HG03097 (cell line): ENCODE measurements around the gene DOK4.

ENCODE experiments used
- ATAC-seq: cut with Tn5 transposase; IDR thresholded peaks from one replicate; pipeline ENCODE4 v1.9.1; 2021; ENCODE audit not compliant: unreplicated experiment, low FRiP score

The DOK4 gene

GRCh38 chr16:57485916-57486857 lies at the start of gene DOK4:
DOK4 (minus strand) TSS chr16:57486493; CDS start chr16:57479507, 6,986 bp downstream.
- ATAC-seq, result peak; percentile 87

DNA sequence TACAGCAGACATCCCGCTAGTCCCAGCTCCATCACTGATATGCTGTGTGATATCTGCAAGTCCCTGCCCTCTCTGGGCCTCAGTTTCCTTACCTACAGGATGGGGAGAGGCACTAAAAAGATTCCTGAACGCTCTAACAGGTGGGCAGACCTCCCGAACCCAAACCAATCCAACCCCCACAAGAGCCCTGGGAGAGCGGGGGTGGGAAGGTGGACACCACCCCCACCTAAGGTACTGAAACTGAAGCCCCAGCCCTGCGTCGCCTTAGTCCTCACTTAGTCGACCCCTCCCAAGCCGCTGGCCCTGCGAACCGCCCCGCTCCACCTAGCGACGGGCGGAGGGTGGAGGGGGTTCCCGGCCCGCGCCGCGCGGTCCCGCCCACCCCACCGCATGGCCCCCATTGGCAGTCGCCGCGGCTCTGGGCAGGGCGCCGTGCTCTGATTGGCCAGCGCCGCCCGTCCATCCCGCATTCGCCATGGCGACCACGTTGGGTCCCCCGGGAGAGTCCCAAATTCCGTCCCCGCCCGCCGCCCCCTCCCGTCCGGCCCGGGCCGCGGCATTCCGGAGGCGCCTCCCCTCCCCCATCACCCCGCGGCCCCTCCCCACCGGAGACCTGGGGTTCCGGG lies 49.5 kb upstream of the DOK4 start:
- ATAC-seq, result peak; percentile 47

DNA sequence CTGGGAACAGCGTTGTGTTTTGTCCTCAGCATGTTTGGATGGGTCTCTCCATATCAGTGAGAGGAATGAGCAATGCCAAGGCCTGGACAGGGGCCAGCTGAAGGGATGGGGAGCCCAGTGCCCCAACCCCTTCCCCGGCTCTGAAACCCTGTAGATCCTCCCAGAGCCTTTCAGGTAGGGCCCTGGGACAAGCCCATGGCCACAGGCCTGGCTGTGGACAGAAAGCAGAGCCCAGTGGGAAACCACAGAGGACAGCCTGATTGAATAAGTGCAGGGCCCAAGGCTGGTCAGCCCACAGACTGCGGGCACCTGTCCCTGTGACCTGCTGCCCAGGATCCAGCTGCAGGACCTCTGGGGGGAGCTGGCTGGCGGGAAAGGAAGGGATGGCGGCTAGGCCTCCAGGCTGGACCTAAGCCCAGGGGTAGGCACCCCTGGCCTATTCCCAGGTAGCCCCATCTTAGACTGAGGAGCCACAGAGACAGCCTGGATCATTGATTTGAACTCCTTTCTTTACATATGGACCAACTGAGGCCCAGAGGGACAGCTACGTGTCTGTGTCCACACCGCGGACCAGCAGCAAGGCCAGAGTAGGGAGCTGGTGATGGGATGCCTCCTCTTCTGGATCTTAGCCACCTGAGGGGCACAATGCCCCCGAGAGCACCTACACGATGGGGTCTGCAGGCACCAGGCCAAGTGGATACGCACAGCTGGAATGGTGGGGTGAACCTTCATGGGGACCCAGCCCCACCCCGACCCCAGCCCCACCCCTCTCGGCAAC lies 48.8 kb upstream of the DOK4 start:
- no peak for ATAC-seq

DNA sequence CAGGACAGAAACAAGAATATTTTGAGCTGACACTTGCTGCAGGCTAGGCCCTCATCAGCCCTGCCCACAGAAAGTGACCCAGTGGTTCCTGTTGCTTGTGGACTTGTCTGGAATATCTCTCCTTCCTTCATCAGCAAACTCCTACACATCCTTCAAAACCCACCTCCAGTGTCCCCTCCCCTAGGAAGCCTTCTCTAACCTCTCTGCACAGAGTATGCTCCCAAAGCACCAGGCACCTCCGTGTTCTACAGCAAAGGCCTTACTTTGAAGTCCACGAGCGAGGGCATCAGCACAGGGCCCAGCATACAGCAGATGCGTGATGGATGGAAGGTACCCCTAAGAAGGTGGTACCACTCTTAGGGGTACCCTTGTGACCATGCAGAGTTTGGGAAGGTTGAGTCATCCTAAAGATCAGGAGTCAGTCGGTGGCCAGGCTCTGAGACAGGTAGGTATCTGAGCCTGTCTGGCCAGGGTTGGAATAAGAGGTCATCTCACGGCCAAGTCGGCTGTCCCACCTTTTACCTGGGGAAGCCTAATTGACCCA lies 48.1 kb upstream of the DOK4 start:
- no peak for ATAC-seq

- ATAC-seq, result no peak
Measured at GRCh38 chr16:57533431-57534336, 47.4 kb upstream of the DOK4 start.

- no peak for ATAC-seq
Measured at GRCh38 chr16:57532266-57532625, 46.0 kb upstream of the DOK4 start.

DNA sequence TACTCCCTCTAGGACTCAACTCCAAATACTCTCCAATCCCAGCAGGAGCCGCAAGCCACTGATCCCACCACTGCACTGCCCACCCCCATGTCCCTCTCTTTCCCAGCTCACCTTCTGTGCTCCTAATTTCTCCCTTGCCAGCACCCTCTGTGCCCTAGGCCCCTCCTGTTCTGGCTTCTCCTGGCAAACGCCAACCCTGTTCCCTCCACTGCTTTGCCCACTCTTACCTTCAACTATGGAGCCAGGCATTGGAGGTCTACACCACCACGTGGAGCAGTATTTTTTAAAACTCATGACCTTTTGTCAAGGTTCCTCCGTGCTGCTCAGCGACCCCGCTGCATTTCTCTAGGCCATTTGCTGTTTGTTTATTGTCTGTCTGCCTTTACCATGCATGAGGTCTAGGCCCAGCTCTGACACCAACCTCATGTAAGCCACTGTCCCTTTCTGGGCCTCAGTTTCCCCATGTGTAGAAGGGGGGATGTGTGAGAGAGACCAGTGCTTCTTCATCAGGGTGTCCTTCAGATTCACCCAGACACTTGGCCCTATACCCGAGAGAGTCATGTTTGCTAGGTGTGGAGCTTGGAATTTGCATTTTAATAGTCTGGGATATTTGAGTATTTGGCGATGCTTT lies 45.5 kb upstream of the DOK4 start:
- no peak for ATAC-seq

DNA sequence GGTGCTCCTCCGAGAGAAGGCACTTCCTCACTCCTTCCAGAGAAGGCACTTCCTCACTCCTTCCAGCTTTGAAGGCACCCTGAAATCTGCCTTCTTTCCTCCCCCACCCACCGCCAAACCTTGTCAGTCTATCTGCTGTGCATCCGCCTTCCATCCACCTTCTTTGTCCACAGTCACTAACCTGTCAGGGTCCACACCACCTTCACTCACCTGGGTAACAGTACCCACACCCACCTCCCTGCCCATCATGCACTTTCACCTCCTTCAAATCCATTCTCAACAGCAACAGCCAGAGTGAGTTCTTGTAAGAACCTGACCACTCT lies 44.9 kb upstream of the DOK4 start:
- ATAC-seq, result no peak

DNA sequence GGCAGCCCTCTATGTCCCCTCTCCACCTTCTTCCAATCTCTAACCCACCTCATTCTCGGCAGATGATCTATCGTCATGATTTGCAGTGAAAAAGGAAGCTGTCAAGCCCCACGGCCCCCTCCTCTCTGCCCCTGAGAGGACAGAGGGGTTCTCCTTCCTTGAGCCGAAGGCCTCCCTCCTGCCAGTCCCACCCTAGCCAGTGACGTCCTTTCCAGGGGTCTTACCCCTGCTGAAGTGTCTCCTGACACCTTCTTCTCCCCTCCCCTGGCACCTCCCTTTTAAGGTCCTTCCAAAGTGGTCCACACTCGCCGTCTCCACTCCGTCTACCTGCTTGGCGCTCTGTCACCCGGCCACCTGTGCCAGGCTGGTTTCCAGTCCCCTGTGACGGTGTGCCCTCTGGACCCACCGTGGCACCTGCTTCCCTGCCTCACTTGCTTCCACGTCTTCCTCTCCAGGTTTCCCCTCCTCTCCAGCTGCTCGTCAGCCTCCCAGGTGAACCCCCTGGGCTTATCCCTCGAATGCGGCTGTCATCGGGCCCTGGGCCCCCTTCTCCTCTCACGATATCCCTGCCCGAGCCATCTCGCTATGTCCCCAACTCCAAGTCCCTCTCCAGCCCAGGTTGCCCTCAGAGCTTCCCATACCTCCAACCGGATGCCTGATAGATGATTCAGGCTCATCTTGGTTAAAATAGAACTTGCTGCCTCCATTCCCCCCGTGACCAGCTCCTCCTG lies 44.4 kb upstream of the DOK4 start:
- no peak for ATAC-seq

DNA sequence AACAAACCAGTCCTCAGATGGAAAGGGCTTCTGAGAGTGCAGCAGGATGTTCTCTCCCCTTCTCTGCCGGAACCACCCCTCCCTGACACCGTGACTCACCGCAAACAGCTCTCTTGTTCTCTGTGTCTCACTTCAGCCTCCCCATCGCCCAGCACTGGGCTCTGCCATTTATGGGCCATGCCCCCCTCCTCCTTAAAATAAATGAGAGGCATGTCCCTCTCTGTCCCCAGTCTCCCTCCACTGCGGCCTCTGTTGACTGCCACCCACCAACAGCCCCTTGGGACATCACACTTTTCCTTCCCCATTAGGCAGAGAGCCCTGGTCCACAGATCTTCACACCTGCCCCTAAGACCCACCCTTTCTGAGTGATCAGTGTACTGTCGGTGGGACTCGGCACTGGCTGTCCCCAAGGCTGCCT lies 43.8 kb upstream of the DOK4 start:
- peak; percentile 53 for ATAC-seq

- no peak for ATAC-seq
Measured at GRCh38 chr16:57529391-57530103, 43.3 kb upstream of the DOK4 start.

GRCh38 chr16:57528499-57529390 lies 42.5 kb upstream of the DOK4 start:
- no peak for ATAC-seq

- no peak for ATAC-seq
Measured at GRCh38 chr16:57527610-57528360, 41.5 kb upstream of the DOK4 start.

DNA sequence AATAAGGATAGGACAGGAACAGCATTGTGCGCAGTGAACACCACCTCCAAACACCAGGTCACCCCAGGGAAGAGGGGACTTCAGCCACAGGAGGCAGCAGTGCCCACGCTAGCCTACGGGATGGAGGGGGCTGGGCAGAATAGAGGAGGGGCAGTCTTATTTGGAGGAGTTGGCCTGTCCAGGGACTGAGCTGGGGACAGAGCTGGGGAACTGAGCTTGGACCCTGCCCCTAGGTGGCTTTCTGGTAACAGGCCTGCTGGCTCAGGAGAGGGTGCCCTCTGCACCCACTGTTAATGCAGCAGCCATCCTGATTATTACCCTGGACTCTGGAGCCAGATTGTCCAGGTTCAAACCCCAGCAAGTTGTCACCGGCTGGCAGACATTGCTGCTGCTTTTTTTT lies 40.7 kb upstream of the DOK4 start:
- ATAC-seq, result no peak

DNA sequence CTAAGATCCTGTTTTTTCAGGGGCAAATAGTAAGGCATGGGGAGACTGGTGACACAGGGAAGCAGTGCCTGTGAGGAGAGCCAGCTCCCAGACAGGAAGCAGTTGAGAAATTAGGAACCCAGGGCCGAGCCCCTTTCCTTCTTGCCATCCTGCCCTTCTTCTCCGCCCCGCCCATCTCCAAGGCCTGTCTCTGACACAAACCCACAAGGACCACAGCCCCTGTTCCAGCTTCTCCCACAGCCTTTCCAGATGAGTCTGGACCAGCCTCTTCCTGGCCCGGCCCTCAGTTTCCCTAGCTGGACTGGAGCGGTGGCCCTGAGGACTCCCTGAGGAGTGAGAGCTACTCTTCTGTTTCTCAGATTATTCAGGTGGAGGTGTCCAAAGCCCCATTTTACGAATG lies 40.2 kb upstream of the DOK4 start:
- ATAC-seq, result no peak

DNA sequence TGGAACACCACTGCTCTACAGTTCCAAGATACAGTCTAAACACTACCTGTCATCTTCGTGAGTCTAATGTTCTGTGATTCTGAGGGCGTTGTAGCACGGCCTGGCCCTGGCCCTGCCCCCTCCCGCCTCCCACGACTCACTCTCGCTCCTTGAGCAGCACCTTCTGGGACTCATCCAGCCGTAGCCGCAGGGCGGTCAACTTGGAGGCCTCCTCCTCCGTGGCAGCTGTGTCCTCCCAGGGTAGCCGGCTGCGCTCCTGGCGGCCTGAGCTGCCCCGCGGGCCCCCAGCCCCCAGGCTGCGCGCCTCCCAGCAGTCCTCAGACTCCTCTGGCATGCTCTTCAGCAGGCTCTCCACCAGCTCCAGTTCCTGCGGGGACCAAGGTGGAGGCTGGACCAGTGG lies 39.5 kb upstream of the DOK4 start:
- ATAC-seq, result no peak

DNA sequence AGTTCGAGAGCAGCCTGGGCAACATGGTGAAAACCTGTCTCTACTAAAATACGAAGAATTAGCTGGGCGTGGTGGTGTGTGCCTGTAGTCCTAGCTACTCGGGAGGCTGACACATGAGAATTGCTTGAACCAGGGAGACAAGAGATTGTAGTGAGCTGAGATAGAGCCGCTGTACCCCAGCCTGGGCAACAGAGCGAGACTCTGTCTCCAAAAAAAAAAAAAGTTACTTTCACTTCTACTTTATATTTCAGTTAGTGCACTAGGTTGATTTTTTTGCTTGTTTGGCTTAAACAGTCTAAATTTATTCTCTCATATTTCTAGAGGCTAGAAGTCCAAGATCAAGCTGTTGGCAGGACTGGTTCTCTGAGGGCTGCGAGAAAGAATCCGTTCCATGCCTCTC lies 36.7 kb upstream of the DOK4 start:
- no peak for ATAC-seq
